HepG2 (cell line): ENCODE results near the gene WDR81. TPM values are rescaled to one million over a fixed set of nuclear protein-coding genes. Genes with fewer than 3 reads are reported as not detected.
A peak's percentile ranks its signal among the peaks of the same experiment; 100 is the strongest.

Experiments used
- AGO1 ChIP-seq: fragments of 200-400 bp; formaldehyde crosslinking; IDR thresholded peaks from 2 replicates; pipeline ENCODE4 v1.6.1; 2017; ENCODE audit warnings: mild to moderate bottlenecking, low read depth, low read length, moderate library complexity; ENCODE audit not compliant: poor library complexity, severe bottlenecking
- CENPT ChIP-seq: sonication (generic); formaldehyde crosslinking; IDR thresholded peaks from 2 replicates; pipeline ENCODE4 v1.8.0; 2022; ENCODE audit warnings: low read depth, mild to moderate bottlenecking, moderate library complexity, missing genetic modification reagents
- DNMT3B ChIP-seq: conservative IDR thresholded peaks from 2 replicates; pipeline ENCODE4 v1.6.1; 2016; ENCODE audit warnings: missing biosample characterization, control low read depth
- ELF4 ChIP-seq: sonication (generic); formaldehyde crosslinking; IDR thresholded peaks from 2 replicates; pipeline ENCODE4 v1.5.0; 2020; ENCODE audit warnings: missing genetic modification reagents, mild to moderate bottlenecking, moderate library complexity, borderline replicate concordance
- IRX3 ChIP-seq: sonication (generic); formaldehyde crosslinking; IDR thresholded peaks from 2 replicates; pipeline ENCODE4 v1.8.1; 2023; ENCODE audit warnings: mild to moderate bottlenecking, low read depth, missing genetic modification reagents, borderline replicate concordance
- MAFF ChIP-seq: IDR thresholded peaks from 2 replicates; pipeline ENCODE4 v1.6.1; 2011; ENCODE audit warnings: low read depth, low read length, improper control_type of control experiment
- POLR2A ChIP-seq, 2 experiments: IDR thresholded peaks; 2 replicates each; pipeline ENCODE4 v1.6.1; 2011; ENCODE audit warnings: low read depth in 2 of 2, low read length in 2 of 2, mild to moderate bottlenecking in 1 of 2, moderate library complexity in 1 of 2; ENCODE audit not compliant: insufficient read depth in 1 of 2
- POLR2AphosphoS2 ChIP-seq: IDR thresholded peaks from 2 replicates; pipeline ENCODE4 v1.6.1; 2011; ENCODE audit warnings: low read depth, low read length, improper control_type of control experiment
- SIX1 ChIP-seq: sonication (generic); formaldehyde crosslinking; IDR thresholded peaks from 2 replicates; pipeline ENCODE4 v1.4.0; 2020; ENCODE audit warnings: missing genetic modification reagents, borderline replicate concordance
- TCF7 ChIP-seq: sonication (generic); IDR thresholded peaks from 2 replicates; pipeline ENCODE4 v1.6.1; 2016; ENCODE audit warnings: antibody characterized with exemption, low read depth
- TRIM24 ChIP-seq: sonication (generic); formaldehyde crosslinking; IDR thresholded peaks from 2 replicates; pipeline ENCODE4 v1.8.0; 2022; ENCODE audit warnings: mild to moderate bottlenecking, missing genetic modification reagents
- ZBTB25 ChIP-seq: IDR thresholded peaks from 2 replicates; pipeline ENCODE4 v1.6.1; 2018; ENCODE audit warnings: missing genetic modification reagents
- ZBTB40 ChIP-seq, 2 experiments: fragments of 450-650 bp in 1 of 2; sonication (generic) in 1 of 2; formaldehyde crosslinking in 1 of 2; IDR thresholded peaks; 2 replicates each; pipeline versions ENCODE4 v1.6.1 to v1.8.0; 2016 to 2022; ENCODE audit warnings: antibody characterized with exemption in 1 of 2, mild to moderate bottlenecking in 1 of 2, missing genetic modification reagents in 1 of 2
- ZNF280D ChIP-seq: sonication (generic); formaldehyde crosslinking; IDR thresholded peaks from 2 replicates; pipeline ENCODE4 v1.5.1; 2020; ENCODE audit warnings: mild to moderate bottlenecking, missing genetic modification reagents
- polyA plus RNA-seq, 8 experiments: library from polyadenylated mRNA; depleted of rRNA in 3 of 8; stranded (reverse) in 7 of 8; unstranded in 1 of 8; fragments of >200 nt; fragmentation: Illumina TruSeq in 4 of 8; extraction: Trizol in 4 of 8; gene quantifications; 2 replicates each; pipeline versions ENCODE4 v1.2.1 to v1.2.3, GENCODE V29; 2011 to 2016; ENCODE audit warnings: low read depth in 4 of 8, missing spikeins in 1 of 8, mixed read lengths in 1 of 8; ENCODE audit not compliant: insufficient read depth in 1 of 8
- total RNA-seq, 5 experiments: library from RNA; depleted of rRNA; stranded (reverse); fragments of >200 nt; fragmentation: Illumina TruSeq; extraction: Trizol; gene quantifications; 2 replicates each; pipeline ENCODE4 v1.2.3, GENCODE V29; 2016; ENCODE audit warnings: low read depth in 1 of 5

Gene WDR81
- total and polyA plus RNA-seq, 2 of the 13 experiments (the other 11 are each of a cell fraction or from before 2014, with no cell fraction given) = 9.1 to 16.7 TPM

- peak; percentile 84 for TF ChIP-seq ZNF280D (CRISPR knock-in tag)
- peak; percentile 76; the same call in 1 of the 2 replicates for TF ChIP-seq SIX1
- peak; percentile 85 for TF ChIP-seq ZBTB25 (CRISPR knock-in tag)
- no peak; the same call in 1 of the 2 replicates for TF ChIP-seq TRIM24 (CRISPR knock-in tag)
- peak; percentile 55; the same call in 1 of the 2 replicates for TF ChIP-seq TCF7
- TF ChIP-seq POLR2A (IDR thresholded peaks at IDR 0.05; ENCODE audit: insufficient read depth in 1 of 2, low read depth in 2 of 2, low read length in 2 of 2) = peak in 1 of 2 experiments; percentile 45; a peak in 1 of 4 replicates
- TF ChIP-seq MAFF = peak; percentile 23; the same call in 1 of the 2 replicates
- 0 out of 2 replicates have a peak, but pooled peaks have one; percentile 21 for TF ChIP-seq IRX3 (CRISPR knock-in tag)
- no peak for TF ChIP-seq CENPT
- TF ChIP-seq POLR2AphosphoS2 = no peak
- TF ChIP-seq AGO1 = no peak
- no peak for TF ChIP-seq ZBTB40 (IDR thresholded peaks at IDR 0.05)
- TF ChIP-seq ZBTB40 (CRISPR knock-in tag; IDR thresholded peaks at IDR 0.05) = peak; percentile 84
- peak; percentile 50; the same call in 1 of the 2 replicates for TF ChIP-seq ELF4
- TF ChIP-seq DNMT3B = no peak; the same call in 1 of the 2 replicates
These were observed 12.1 kb downstream of the WDR81 start (continued) for GRCh38 chr17:1736348-1737281.
